ENCODE measurements around the gene RBM15.

RBM15 gene

DNA sequence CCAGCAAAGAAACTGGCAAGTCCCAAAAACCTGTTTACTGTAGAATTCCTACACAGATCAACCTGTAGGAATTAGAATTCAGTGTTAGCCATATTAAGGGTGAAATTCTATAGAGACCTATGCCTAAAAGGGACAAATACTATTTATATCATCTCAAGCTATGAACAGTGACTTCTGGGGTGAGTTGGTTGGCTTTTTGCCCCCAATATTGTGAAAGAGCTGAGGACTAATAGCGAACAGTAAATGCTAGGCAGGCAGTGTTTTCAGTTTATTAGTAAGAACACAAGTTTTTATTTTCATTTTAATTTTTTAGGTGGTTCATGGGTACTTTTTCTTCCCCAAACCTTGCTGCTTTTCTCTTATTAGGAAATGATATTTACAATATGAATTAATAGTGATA, 36.3 kb downstream of the RBM15 start:
- TF ChIP-seq OSR1 (CRISPR knock-in tag; IDR thresholded peaks at IDR 0.05) (no peak), ISL1 (CRISPR knock-in tag; IDR thresholded peaks at IDR 0.05) (no peak), SNAI2 (CRISPR knock-in tag; IDR thresholded peaks at IDR 0.05) (no peak), ZC3H10 (CRISPR knock-in tag; IDR thresholded peaks at IDR 0.05) (no peak), PPARA (CRISPR knock-in tag; IDR thresholded peaks at IDR 0.05; ENCODE audit: borderline replicate concordance) (no peak), TCF4 (CRISPR knock-in tag; IDR thresholded peaks at IDR 0.05; ENCODE audit: borderline replicate concordance) (no peak), ZNF8 (CRISPR knock-in tag; IDR thresholded peaks at IDR 0.05) (no peak), CREB5 (CRISPR knock-in tag; IDR thresholded peaks at IDR 0.05; ENCODE audit: low read depth) (no peak), TSHZ2 (CRISPR knock-in tag; IDR thresholded peaks at IDR 0.05) (no peak), PATZ1 (CRISPR knock-in tag; IDR thresholded peaks at IDR 0.05; ENCODE audit: borderline replicate concordance) (no peak), CSDC2 (CRISPR knock-in tag; IDR thresholded peaks at IDR 0.05) (no peak)
- ATAC-seq = no peak

GRCh38 chr1:110380672-110381283, 41.6 kb downstream of the RBM15 start:
- TF ChIP-seq PPARA (CRISPR knock-in tag; IDR thresholded peaks at IDR 0.05; ENCODE audit: borderline replicate concordance) (no peak), OSR1 (CRISPR knock-in tag; IDR thresholded peaks at IDR 0.05) (no peak), ZNF565 (CRISPR knock-in tag; conservative IDR thresholded peaks at IDR 0.05; ENCODE audit: low read depth) (no peak), RARB (CRISPR knock-in tag; IDR thresholded peaks at IDR 0.05) (no peak), PATZ1 (CRISPR knock-in tag; IDR thresholded peaks at IDR 0.05; ENCODE audit: borderline replicate concordance) (no peak), ZC3H10 (CRISPR knock-in tag; IDR thresholded peaks at IDR 0.05) (no peak), ISL1 (CRISPR knock-in tag; IDR thresholded peaks at IDR 0.05) (no peak), GLIS3 (CRISPR knock-in tag; IDR thresholded peaks at IDR 0.05) (no peak), BACH2 (CRISPR knock-in tag; IDR thresholded peaks at IDR 0.05; ENCODE audit: borderline replicate concordance) (no peak), TCF4 (CRISPR knock-in tag; IDR thresholded peaks at IDR 0.05; ENCODE audit: borderline replicate concordance) (no peak), ZNF8 (CRISPR knock-in tag; IDR thresholded peaks at IDR 0.05) (no peak), CREB5 (CRISPR knock-in tag; IDR thresholded peaks at IDR 0.05; ENCODE audit: low read depth) (no peak), ZFP3 (CRISPR knock-in tag; IDR thresholded peaks at IDR 0.05) (no peak), ZFP30 (CRISPR knock-in tag; IDR thresholded peaks at IDR 0.05) (no peak), SNAI2 (CRISPR knock-in tag; IDR thresholded peaks at IDR 0.05) (no peak)
- TF ChIP-seq, protein P1, sequence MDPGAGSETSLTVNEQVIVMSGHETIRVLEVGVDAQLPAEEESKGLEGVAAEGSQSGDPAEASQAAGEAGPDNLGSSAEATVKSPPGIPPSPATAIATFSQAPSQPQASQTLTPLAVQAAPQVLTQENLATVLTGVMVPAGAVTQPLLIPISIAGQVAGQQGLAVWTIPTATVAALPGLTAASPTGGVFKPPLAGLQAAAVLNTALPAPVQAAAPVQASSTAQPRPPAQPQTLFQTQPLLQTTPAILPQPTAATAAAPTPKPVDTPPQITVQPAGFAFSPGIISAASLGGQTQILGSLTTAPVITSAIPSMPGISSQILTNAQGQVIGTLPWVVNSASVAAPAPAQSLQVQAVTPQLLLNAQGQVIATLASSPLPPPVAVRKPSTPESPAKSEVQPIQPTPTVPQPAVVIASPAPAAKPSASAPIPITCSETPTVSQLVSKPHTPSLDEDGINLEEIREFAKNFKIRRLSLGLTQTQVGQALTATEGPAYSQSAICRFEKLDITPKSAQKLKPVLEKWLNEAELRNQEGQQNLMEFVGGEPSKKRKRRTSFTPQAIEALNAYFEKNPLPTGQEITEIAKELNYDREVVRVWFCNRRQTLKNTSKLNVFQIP (CRISPR knock-in tag; IDR thresholded peaks at IDR 0.05; ENCODE audit: borderline replicate concordance, low read depth) = no peak
- no peak for ATAC-seq

All from SK-N-SH treated with all-trans-retinoic acid at 6 μM for 48 hours (cell line).